GM18861 (cell line): ENCODE measurements around the gene MALAT1.
A peak's percentile ranks its signal among the peaks of the same experiment; 100 is the strongest.
"Not testable (repeated sequence)": the region's sequence is repeated elsewhere in the genome, so short reads cannot be mapped to it uniquely, and the experiment has no call there.

Experiments
- ATAC-seq: cut with Tn5 transposase; IDR thresholded peaks from one replicate; pipeline ENCODE4 v1.9.1; 2021; ENCODE audit not compliant: unreplicated experiment

The MALAT1 gene

DNA sequence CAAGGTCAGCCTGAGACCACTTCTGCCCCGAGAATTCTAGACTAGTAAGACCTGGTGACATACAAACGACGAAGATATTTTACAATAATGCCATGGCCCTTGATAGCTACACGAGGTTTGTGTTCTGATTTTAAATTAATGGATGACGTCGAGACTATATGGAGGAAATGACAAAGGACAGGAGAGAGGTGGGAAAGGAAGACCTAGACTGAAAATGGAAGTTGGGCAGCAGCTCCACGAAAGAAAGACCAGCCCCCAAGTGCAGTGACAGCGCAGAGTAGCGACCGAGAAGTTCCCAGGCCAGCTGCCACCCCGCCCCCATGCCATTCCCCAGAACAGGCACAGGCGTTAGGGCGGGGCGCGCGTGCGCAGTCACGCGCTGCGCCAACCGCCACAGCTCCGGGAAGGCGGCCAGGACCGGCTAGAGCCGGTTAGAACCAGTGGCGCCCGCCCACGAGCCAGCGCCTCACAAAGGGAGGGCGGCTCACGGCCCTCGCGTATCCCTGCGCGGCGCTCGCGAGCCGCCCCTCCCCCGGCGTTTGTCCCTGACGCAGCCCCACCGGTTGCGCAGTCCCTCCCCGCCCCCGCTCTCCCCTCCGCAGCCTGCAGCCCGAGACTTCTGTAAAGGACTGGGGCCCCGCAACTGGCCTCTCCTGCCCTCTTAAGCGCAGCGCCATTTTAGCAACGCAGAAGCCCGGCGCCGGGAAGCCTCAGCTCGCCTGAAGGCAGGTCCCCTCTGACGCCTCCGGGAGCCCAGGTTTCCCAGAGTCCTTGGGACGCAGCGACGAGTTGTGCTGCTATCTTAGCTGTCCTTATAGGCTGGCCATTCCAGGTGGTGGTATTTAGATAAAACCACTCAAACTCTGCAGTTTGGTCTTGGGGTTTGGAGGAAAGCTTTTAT, 1.5 kb upstream of the MALAT1 start:
- peak; percentile 42 for ATAC-seq

- no peak for ATAC-seq
Measured at GRCh38 chr11:65498042-65498726, 661 bp upstream of the MALAT1 start.

DNA sequence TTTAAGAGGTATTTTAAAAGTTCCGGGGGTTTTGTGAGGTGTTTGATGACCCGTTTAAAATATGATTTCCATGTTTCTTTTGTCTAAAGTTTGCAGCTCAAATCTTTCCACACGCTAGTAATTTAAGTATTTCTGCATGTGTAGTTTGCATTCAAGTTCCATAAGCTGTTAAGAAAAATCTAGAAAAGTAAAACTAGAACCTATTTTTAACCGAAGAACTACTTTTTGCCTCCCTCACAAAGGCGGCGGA, 193 bp upstream of the MALAT1 start:
- no peak for ATAC-seq

DNA sequence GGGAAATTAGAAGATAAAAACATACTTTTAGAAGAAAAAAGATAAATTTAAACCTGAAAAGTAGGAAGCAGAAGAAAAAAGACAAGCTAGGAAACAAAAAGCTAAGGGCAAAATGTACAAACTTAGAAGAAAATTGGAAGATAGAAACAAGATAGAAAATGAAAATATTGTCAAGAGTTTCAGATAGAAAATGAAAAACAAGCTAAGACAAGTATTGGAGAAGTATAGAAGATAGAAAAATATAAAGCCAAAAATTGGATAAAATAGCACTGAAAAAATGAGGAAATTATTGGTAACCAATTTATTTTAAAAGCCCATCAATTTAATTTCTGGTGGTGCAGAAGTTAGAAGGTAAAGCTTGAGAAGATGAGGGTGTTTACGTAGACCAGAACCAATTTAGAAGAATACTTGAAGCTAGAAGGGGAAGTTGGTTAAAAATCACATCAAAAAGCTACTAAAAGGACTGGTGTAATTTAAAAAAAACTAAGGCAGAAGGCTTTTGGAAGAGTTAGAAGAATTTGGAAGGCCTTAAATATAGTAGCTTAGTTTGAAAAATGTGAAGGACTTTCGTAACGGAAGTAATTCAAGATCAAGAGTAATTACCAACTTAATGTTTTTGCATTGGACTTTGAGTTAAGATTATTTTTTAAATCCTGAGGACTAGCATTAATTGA, 1.0 kb downstream of the MALAT1 start:
- no peak for ATAC-seq

GRCh38 chr11:65500387-65501185, 1.7 kb downstream of the MALAT1 start:
- no peak for ATAC-seq

DNA sequence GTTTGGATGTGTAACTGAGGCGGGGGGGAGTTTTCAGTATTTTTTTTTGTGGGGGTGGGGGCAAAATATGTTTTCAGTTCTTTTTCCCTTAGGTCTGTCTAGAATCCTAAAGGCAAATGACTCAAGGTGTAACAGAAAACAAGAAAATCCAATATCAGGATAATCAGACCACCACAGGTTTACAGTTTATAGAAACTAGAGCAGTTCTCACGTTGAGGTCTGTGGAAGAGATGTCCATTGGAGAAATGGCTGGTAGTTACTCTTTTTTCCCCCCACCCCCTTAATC, 2.3 kb downstream of the MALAT1 start:
- ATAC-seq = no peak

DNA sequence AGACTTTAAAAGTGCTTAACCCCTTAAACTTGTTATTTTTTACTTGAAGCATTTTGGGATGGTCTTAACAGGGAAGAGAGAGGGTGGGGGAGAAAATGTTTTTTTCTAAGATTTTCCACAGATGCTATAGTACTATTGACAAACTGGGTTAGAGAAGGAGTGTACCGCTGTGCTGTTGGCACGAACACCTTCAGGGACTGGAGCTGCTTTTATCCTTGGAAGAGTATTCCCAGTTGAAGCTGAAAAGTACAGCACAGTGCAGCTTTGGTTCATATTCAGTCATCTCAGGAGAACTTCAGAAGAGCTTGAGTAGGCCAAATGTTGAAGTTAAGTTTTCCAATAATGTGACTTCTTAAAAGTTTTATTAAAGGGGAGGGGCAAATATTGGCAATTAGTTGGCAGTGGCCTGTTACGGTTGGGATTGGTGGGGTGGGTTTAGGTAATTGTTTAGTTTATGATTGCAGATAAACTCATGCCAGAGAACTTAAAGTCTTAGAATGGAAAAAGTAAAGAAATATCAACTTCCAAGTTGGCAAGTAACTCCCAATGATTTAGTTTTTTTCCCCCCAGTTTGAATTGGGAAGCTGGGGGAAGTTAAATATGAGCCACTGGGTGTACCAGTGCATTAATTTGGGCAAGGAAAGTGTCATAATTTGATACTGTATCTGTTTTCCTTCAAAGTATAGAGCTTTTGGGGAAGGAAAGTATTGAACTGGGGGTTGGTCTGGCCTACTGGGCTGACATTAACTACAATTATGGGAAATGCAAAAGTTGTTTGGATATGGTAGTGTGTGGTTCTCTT, 2.8 kb downstream of the MALAT1 start:
- ATAC-seq = no peak

GRCh38 chr11:65502274-65502554, 3.4 kb downstream of the MALAT1 start:
- ATAC-seq = no peak

DNA sequence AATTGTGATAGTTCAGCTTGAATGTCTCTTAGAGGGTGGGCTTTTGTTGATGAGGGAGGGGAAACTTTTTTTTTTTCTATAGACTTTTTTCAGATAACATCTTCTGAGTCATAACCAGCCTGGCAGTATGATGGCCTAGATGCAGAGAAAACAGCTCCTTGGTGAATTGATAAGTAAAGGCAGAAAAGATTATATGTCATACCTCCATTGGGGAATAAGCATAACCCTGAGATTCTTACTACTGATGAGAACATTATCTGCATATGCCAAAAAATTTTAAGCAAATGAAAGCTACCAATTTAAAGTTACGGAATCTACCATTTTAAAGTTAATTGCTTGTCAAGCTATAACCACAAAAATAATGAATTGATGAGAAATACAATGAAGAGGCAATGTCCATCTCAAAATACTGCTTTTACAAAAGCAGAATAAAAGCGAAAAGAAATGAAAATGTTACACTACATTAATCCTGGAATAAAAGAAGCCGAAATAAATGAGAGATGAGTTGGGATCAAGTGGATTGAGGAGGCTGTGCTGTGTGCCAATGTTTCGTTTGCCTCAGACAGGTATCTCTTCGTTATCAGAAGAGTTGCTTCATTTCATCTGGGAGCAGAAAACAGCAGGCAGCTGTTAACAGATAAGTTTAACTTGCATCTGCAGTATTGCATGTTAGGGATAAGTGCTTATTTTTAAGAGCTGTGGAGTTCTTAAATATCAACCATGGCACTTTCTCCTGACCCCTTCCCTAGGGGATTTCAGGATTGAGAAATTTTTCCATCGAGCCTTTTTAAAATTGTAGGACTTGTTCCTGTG, 3.9 kb downstream of the MALAT1 start:
- no peak for ATAC-seq

DNA sequence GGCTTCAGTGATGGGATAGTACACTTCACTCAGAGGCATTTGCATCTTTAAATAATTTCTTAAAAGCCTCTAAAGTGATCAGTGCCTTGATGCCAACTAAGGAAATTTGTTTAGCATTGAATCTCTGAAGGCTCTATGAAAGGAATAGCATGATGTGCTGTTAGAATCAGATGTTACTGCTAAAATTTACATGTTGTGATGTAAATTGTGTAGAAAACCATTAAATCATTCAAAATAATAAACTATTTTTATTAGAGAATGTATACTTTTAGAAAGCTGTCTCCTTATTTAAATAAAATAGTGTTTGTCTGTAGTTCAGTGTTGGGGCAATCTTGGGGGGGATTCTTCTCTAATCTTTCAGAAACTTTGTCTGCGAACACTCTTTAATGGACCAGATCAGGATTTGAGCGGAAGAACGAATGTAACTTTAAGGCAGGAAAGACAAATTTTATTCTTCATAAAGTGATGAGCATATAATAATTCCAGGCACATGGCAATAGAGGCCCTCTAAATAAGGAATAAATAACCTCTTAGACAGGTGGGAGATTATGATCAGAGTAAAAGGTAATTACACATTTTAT, 4.6 kb downstream of the MALAT1 start:
- ATAC-seq = no peak

DNA sequence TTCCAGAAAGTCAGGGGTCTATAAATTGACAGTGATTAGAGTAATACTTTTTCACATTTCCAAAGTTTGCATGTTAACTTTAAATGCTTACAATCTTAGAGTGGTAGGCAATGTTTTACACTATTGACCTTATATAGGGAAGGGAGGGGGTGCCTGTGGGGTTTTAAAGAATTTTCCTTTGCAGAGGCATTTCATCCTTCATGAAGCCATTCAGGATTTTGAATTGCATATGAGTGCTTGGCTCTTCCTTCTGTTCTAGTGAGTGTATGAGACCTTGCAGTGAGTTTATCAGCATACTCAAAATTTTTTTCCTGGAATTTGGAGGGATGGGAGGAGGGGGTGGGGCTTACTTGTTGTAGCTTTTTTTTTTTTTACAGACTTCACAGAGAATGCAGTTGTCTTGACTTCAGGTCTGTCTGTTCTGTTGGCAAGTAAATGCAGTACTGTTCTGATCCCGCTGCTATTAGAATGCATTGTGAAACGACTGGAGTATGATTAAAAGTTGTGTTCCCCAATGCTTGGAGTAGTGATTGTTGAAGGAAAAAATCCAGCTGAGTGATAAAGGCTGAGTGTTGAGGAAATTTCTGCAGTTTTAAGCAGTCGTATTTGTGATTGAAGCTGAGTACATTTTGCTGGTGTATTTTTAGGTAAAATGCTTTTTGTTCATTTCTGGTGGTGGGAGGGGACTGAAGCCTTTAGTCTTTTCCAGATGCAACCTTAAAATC, 5.3 kb downstream of the MALAT1 start:
- no peak for ATAC-seq

GRCh38 chr11:65504674-65505465, 6.0 kb downstream of the MALAT1 start:
- no peak for ATAC-seq

DNA sequence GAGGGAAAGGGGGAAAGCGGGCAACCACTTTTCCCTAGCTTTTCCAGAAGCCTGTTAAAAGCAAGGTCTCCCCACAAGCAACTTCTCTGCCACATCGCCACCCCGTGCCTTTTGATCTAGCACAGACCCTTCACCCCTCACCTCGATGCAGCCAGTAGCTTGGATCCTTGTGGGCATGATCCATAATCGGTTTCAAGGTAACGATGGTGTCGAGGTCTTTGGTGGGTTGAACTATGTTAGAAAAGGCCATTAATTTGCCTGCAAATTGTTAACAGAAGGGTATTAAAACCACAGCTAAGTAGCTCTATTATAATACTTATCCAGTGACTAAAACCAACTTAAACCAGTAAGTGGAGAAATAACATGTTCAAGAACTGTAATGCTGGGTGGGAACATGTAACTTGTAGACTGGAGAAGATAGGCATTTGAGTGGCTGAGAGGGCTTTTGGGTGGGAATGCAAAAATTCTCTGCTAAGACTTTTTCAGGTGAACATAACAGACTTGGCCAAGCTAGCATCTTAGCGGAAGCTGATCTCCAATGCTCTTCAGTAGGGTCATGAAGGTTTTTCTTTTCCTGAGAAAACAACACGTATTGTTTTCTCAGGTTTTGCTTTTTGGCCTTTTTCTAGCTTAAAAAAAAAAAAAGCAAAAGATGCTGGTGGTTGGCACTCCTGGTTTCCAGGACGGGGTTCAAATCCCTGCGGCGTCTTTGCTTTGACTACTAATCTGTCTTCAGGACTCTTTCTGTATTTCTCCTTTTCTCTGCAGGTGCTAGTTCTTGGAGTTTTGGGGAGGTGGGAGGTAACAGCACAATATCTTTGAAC, 6.8 kb downstream of the MALAT1 start:
- no peak for ATAC-seq

GRCh38 chr11:65506290-65506771, 7.5 kb downstream of the MALAT1 start:
- ATAC-seq = no peak

GRCh38 chr11:65506772-65507505, 8.1 kb downstream of the MALAT1 start:
- peak; percentile 22 for ATAC-seq

- ATAC-seq = not testable (repeated sequence)
Measured at GRCh38 chr11:65512311-65512710, 13.5 kb downstream of the MALAT1 start.
